GM12875 (cell line): Measurements from ENCODE around the gene CTNNBL1.

Experiments used
- H3K4me3 ChIP-seq: one replicate; pipeline ENCODE4 v1.5.1; 2011; ENCODE audit warnings: low read depth, low read length, control low read depth
- CTCF ChIP-seq: IDR thresholded peaks from 2 replicates; pipeline ENCODE4 v1.5.1; 2011; ENCODE audit warnings: low read depth, mild to moderate bottlenecking, control low read depth, inconsistent platforms, low read length, moderate library complexity, borderline replicate concordance; ENCODE audit not compliant: insufficient read depth

Gene CTNNBL1

GRCh38 chr20:37864298-37864697, 170.5 kb downstream of the CTNNBL1 start:
- H3K4me3 ChIP-seq = no peak overlapping the region

GRCh38 chr20:37866051-37866450, 172.2 kb downstream of the CTNNBL1 start:
- no peak for TF ChIP-seq CTCF

More at GRCh38 chr20:37864298-37864697, 170.5 kb downstream of the CTNNBL1 start:
- TF ChIP-seq CTCF = no peak

DNA sequence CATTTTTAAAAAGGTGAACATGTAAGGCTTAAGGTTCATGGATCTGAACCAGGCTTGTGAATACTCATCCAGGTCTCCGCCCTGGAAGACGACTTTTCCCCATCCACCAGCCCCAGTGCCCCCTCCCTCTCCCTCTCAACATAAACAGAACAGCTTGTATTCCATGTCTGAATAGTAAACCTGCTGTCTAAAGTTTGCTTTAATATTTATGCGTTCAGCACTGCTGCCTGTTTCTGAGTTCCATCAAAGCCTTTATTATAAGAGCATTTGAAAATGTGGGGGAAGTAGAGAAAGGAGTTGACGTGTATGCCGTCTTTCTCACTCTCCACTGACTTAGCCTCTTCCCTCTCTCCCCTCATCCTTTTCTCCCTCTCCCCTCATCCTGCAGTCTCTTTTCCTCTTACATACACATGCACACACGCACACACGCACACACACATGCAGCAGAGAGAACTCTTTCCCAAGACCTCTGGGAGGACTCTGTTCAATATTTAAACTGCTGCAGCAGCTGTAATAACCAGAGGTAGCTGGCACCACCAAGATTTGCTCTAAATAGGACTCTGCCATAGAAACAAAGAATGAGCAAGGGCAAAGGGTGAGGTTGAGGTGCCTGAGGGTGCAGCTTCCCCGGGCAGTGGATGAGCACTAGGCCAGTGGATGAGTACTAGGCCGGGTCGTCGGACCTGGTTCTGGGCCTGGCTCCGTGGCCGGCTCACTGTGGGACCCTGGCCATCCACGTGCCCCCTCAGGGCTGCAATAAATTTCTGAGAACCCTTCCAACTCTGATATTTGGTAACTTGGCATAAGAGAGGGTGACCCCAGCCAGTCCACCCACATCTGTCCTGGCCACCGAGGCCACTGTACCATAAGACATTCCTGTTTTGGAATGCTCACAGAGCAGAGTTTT, 173.7 kb downstream of the CTNNBL1 start:
- no peak overlapping the region for H3K4me3 ChIP-seq
- no peak for TF ChIP-seq CTCF

More at GRCh38 chr20:37866051-37866450, 172.2 kb downstream of the CTNNBL1 start:
- H3K4me3 ChIP-seq = no peak overlapping the region

- TF ChIP-seq CTCF = no peak
Measured at GRCh38 chr20:37868851-37869333, 175.1 kb downstream of the CTNNBL1 start.

DNA sequence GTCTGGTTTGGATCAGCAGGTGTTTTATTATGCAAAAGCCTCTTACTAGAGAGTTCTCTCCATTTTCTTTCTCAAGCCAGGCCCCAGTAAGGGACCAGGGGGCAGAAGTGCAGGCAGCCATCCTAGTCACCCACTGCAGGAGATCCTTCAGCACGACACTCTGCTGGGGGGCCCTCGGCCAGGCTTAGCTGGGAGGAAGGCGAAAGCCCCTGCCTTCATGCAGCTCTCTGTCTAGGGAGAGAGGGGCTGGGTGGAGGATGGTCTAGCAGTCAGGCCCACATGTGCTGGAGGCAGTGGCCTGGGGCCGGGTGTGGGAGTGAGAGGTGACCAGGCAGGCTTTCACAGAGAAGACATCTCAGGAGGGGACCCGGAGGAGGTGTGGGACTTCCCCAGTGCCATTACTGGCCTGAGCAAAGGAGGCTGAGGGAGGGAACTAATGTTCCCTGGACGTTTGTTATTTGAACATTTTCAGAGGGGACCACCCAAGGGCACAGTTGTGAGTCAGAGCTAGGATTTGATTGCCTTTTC, 175.6 kb downstream of the CTNNBL1 start:
- H3K4me3 ChIP-seq = no peak overlapping the region
- TF ChIP-seq CTCF = no peak

More at GRCh38 chr20:37868851-37869333, 175.1 kb downstream of the CTNNBL1 start:
- no peak overlapping the region for H3K4me3 ChIP-seq

GRCh38 chr20:37870294-37870693, 176.5 kb downstream of the CTNNBL1 start:
- H3K4me3 ChIP-seq = no peak overlapping the region
- TF ChIP-seq CTCF = no peak
